Smooth muscle cell (in vitro differentiated cells): ENCODE measurements around the gene MICALL2. TPM values are rescaled to one million over a fixed set of nuclear protein-coding genes. Genes with fewer than 3 reads are reported as not detected.

Source experiments
- DNase-seq: peaks from one replicate; lab custom pipeline; 2025; ENCODE audit not compliant: unreplicated experiment; lab: John Stamatoyannopoulos, UW
- H2AFZ ChIP-seq: fragments of 200-600 bp; sonication (generic); 2 replicates; pipeline ENCODE4 v1.6.0; 2016; ENCODE audit warnings: antibody characterized with exemption, low read depth, mild to moderate bottlenecking
- H3F3A ChIP-seq: fragments of 200-600 bp; sonication (generic); 2 replicates; pipeline ENCODE4 v1.6.0; 2017; ENCODE audit warnings: antibody characterized with exemption, low read depth
- H3K27ac ChIP-seq: fragments of 200-600 bp; sonication (generic); 2 replicates; pipeline ENCODE4 v1.5.1; 2016; ENCODE audit warnings: low read depth, mild to moderate bottlenecking
- H3K27me3 ChIP-seq: fragments of 200-600 bp; sonication (generic); 2 replicates; pipeline ENCODE4 v1.6.1; 2016; ENCODE audit warnings: low read depth, mild to moderate bottlenecking
- H3K36me3 ChIP-seq: fragments of 200-600 bp; sonication (generic); 2 replicates; pipeline ENCODE4 v1.5.1; 2016; ENCODE audit warnings: low read depth
- H3K4me1 ChIP-seq: fragments of 200-600 bp; sonication (generic); 2 replicates; pipeline ENCODE4 v1.5.1; 2016; ENCODE audit warnings: low read depth
- H3K4me2 ChIP-seq: fragments of 200-600 bp; sonication (generic); 2 replicates; pipeline ENCODE4 v1.6.0; 2016; ENCODE audit warnings: mild to moderate bottlenecking
- H3K4me3 ChIP-seq: fragments of 200-600 bp; sonication (generic); 2 replicates; pipeline ENCODE4 v1.5.1; 2016; ENCODE audit warnings: mild to moderate bottlenecking
- H3K79me2 ChIP-seq: fragments of 200-600 bp; sonication (generic); 2 replicates; pipeline ENCODE4 v1.6.0; 2016; ENCODE audit warnings: low read depth, mild to moderate bottlenecking
- H3K9ac ChIP-seq: fragments of 200-600 bp; sonication (generic); 2 replicates; pipeline ENCODE4 v1.6.0; 2016; ENCODE audit warnings: low read depth
- H3K9me3 ChIP-seq: fragments of 200-600 bp; sonication (generic); replicated peaks from 2 replicates; pipeline ENCODE4 v1.5.1; 2016; ENCODE audit warnings: low read depth
- H4K20me1 ChIP-seq: fragments of 200-600 bp; sonication (generic); 2 replicates; pipeline ENCODE4 v1.6.0; 2016; ENCODE audit warnings: low read depth
- CTCF ChIP-seq: fragments of 200-600 bp; sonication (generic); IDR thresholded peaks from 2 replicates; pipeline ENCODE4 v1.5.1; 2017; ENCODE audit warnings: borderline replicate concordance, mild to moderate bottlenecking, antibody characterized with exemption; ENCODE audit not compliant: insufficient read depth, poor library complexity, severe bottlenecking
- WGBS: methylation state at CpG from one replicate; pipeline ENCODE4 v1.1.7; 2016; ENCODE audit warnings: low lambda C conversion rate; 5-methylcytosine and 5-hydroxymethylcytosine counted together
- polyA plus RNA-seq: library from polyadenylated mRNA; unstranded; fragments of >200 nt; fragmentation: Nextera tagmentation; extraction: Ambion mirVana; gene quantifications from 2 replicates; pipeline ENCODE4 v1.2.1, GENCODE V29; 2016
- total RNA-seq: library from RNA; depleted of rRNA; stranded (reverse); fragments of >200 nt; gene quantifications from 2 replicates; pipeline ENCODE4 v1.2.3, GENCODE V29; 2014

Gene MICALL2
- 4.2 and 9.3 TPM in 2 replicates for total RNA-seq
- 18.9 and 19.9 TPM in 2 replicates for polyA plus RNA-seq

DNA sequence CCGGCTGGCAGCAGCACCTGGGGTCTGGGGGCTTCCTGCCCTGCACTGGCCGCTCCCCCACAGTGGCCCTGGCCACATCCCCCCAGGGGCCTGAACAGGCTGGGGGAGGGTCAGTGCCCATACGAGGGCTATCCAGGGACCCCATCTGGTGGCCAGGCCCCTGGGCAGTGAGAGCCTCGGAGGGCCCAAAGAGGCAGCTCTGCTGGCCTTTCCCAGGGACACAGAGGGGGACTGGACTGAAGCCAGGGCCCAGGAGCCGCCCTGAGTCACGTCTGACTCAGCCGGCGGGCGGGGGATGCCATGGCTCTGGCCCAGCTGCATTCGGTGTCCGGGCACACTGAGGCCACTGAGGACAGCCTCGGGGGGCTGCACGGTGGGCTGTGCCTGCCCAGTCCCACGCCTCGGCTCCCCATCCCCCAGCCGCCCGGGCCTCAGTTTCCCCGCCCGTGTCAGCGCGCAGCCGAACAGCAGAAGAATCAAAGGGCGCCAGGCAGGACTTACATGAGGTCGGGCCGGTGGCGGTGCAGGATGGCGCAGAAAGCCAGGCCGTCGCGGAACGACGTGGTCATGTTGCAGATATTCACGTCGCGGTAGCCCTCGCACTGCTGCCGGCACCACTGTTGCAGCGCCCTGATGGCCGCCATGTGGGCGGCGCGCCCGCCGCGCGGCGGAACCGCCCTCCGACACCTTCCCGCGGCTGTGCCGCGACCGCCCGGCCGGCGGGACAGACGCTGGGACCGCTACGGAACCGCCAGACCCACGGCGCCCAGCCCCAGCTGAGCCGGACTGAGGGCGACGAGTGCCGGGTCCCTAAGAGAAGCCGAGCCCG is at the start of gene MICALL2:
MICALL2 (minus strand) TSS at position 788 of the 829 bp plus-strand sequence; CDS start at position 644, 144 bp downstream.
- no peaks in the 10 kb centered on the region for H3K27me3 ChIP-seq
- peak; percentile 84 for DNase-seq
- peaks cover 24% of the 10 kb centered on the region for H3K79me2 ChIP-seq
- TF ChIP-seq CTCF: no peak
- no peaks in the 10 kb centered on the region for H3K9me3 ChIP-seq
- H3K9ac ChIP-seq: peak within 1 kb of the TSS; percentile 94
- peaks cover 3% of the 10 kb centered on the region for H3F3A ChIP-seq
- H3K27ac ChIP-seq: peak within 1 kb of the TSS; percentile 93
- peak within 1 kb of the TSS; percentile 91 for H3K4me3 ChIP-seq
- peaks cover 16% of the 10 kb centered on the region for H3K4me1 ChIP-seq
- no peaks in the 10 kb centered on the region for H3K36me3 ChIP-seq
- H2AFZ ChIP-seq: no peak within 1 kb of the TSS
- peak within 1 kb of the TSS; percentile 99 for H3K4me2 ChIP-seq
- 6% methylated on average over 63 of the region's 69 CpGs for WGBS
- H4K20me1 ChIP-seq: peaks cover 41% of the 10 kb centered on the region

- peaks cover 9% of the 10 kb centered on the region for H3K79me2 ChIP-seq
- no peak overlapping the region for H3K4me3 ChIP-seq
- no peaks in the 10 kb centered on the region for H3K27me3 ChIP-seq
- H2AFZ ChIP-seq: no peak overlapping the region
- no peaks in the 10 kb centered on the region for H3K36me3 ChIP-seq
- peaks cover 1% of the 10 kb centered on the region for H4K20me1 ChIP-seq
- no peak overlapping the region for H3K27ac ChIP-seq
- no peaks in the 10 kb centered on the region for H3K9me3 ChIP-seq
- H3F3A ChIP-seq: no peaks in the 10 kb centered on the region
- H3K4me2 ChIP-seq: no peak overlapping the region
- DNase-seq: no peak
- no peak overlapping the region for H3K9ac ChIP-seq
- 94% methylated on average over 10 of the region's 10 CpGs for WGBS
- H3K4me1 ChIP-seq: peaks cover 1% of the 10 kb centered on the region
- no peak for TF ChIP-seq CTCF
These were observed 49.0 kb upstream of the MICALL2 start for GRCh38 chr7:1508277-1508758.

DNA sequence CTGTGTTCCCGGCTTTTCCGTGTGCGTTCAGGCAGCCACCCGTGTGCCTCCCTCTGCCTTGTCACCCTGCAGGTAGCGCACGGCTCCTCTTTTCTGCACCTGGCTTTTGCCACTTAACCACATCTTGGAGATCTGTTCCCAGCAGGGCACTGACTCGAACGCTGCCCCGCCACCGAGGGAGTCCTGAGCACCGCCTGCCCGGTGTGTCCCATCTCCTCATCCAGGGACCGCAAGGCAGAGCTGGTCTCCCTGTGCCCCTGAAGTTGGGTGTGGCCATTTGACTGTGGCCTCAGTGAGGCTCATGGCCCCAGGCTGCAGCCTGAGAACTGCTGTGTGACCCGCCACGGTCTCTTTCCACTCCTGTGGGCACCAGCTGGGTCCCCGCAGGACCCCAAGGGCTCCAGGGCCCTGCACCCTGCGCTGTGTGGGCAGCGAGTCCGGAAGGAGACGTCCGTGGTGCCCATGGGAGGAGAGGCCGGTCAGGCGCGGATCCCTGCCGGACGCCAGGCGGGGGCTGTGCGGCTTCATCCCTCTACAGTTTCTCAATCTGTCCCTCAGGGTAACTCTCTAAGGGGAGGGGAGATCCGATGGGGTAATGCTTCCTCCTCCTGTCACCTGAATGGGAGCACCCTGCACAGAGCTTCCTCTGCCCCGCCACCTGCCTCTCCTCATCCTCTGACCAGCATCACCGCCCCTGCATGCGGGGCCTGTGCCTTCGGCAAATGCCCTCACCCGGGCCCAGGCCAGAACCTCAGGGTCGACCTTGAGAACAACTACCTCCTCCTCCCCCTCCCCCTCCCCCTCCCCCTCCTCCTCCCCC is 46.7 kb upstream of the MICALL2 start:
- WGBS: 96% methylated on average over 35 of the region's 35 CpGs
- no peak for TF ChIP-seq CTCF
- H4K20me1 ChIP-seq: peaks cover 11% of the 10 kb centered on the region

More for the DNA sequence above, 46.7 kb upstream of the MICALL2 start:
- Histone ChIP-seq H3K36me3 (no peaks in the 10 kb centered on the region), H3K4me2 (no peak overlapping the region), H3K79me2 (peaks cover 25% of the 10 kb centered on the region), H3K27ac (no peak overlapping the region), H3K27me3 (no peaks in the 10 kb centered on the region), H3K4me3 (no peak overlapping the region), H3F3A (no peaks in the 10 kb centered on the region), H3K9ac (no peak overlapping the region), H3K9me3 (no peaks in the 10 kb centered on the region), H3K4me1 (peaks cover 7% of the 10 kb centered on the region), H2AFZ (no peak overlapping the region)
- no peak for DNase-seq
